Trophoblast cell (in vitro differentiated cells and primary cell): ENCODE results near the gene ERVV-1.
A peak's percentile ranks its signal among the peaks of the same experiment; 100 is the strongest.

Source experiments
- DNase-seq, 2 donors: peaks; one replicate each; pipeline ENCODE4 v3.0.0-alpha.2; 2016
- H2AFZ ChIP-seq: 2 replicates; pipeline ENCODE4 v1.6.1; 2013; ENCODE audit warnings: low read length, moderate library complexity, mild to moderate bottlenecking; ENCODE audit not compliant: insufficient read depth, poor library complexity
- H2AK5ac ChIP-seq: 2 replicates; pipeline ENCODE4 v1.6.1; 2013; ENCODE audit warnings: mild to moderate bottlenecking, low read length
- H2BK120ac ChIP-seq: 2 replicates; pipeline ENCODE4 v1.6.1; 2013; ENCODE audit warnings: low read length, mild to moderate bottlenecking, moderate library complexity; ENCODE audit not compliant: insufficient read depth, poor library complexity
- H2BK12ac ChIP-seq: 2 replicates; pipeline ENCODE4 v1.6.1; 2013; ENCODE audit warnings: mild to moderate bottlenecking, low read length, moderate library complexity
- H2BK5ac ChIP-seq: 2 replicates; pipeline ENCODE4 v1.6.1; 2013; ENCODE audit warnings: low read length, low read depth, moderate library complexity, mild to moderate bottlenecking; ENCODE audit not compliant: poor library complexity
- H3K14ac ChIP-seq: 2 replicates; pipeline ENCODE4 v1.6.1; 2013; ENCODE audit warnings: mild to moderate bottlenecking, low read length
- H3K18ac ChIP-seq: 2 replicates; pipeline ENCODE4 v1.6.1; 2013; ENCODE audit warnings: mild to moderate bottlenecking, low read length
- H3K23ac ChIP-seq: 2 replicates; pipeline ENCODE4 v1.6.1; 2013; ENCODE audit warnings: low read length
- H3K27ac ChIP-seq: 2 replicates; pipeline ENCODE4 v1.5.1; 2013; ENCODE audit warnings: low read depth, mild to moderate bottlenecking, inconsistent platforms, low read length, moderate library complexity
- H3K27me3 ChIP-seq: 2 replicates; pipeline ENCODE4 v1.6.1; 2013; ENCODE audit warnings: inconsistent platforms, mild to moderate bottlenecking, low read length, moderate library complexity; ENCODE audit not compliant: insufficient read depth
- H3K36me3 ChIP-seq, 2 experiments: 1 replicate in 1 of 2; 2 replicates in 1 of 2; pipeline ENCODE4 v1.6.1; 2013; ENCODE audit warnings: low read length in 2 of 2, mild to moderate bottlenecking in 2 of 2, moderate library complexity in 1 of 2; ENCODE audit not compliant: insufficient read depth in 2 of 2, control insufficient read depth in 1 of 2
- H3K4ac ChIP-seq: 2 replicates; pipeline ENCODE4 v1.6.1; 2013; ENCODE audit warnings: low read depth, mild to moderate bottlenecking, low read length, moderate library complexity
- H3K4me1 ChIP-seq, 2 experiments: 1 replicate in 1 of 2; 2 replicates in 1 of 2; pipeline ENCODE4 v1.6.1; 2013; ENCODE audit warnings: low read length in 2 of 2, mild to moderate bottlenecking in 2 of 2, moderate library complexity in 1 of 2; ENCODE audit not compliant: insufficient read depth in 2 of 2, control insufficient read depth in 1 of 2
- H3K4me2 ChIP-seq: 2 replicates; pipeline ENCODE4 v1.6.1; 2013; ENCODE audit warnings: inconsistent platforms, mild to moderate bottlenecking, low read length, moderate library complexity
- H3K4me3 ChIP-seq: 2 replicates; pipeline ENCODE4 v1.5.1; 2013; ENCODE audit warnings: mild to moderate bottlenecking, low read depth, low read length, inconsistent platforms
- H3K79me1 ChIP-seq: one replicate; pipeline ENCODE4 v1.6.1; 2013; ENCODE audit warnings: low read length
- H3K79me2 ChIP-seq: 2 replicates; pipeline ENCODE4 v1.6.1; 2013; ENCODE audit warnings: low read length, mild to moderate bottlenecking; ENCODE audit not compliant: control insufficient read depth, insufficient read depth, poor library complexity
- H3K9ac ChIP-seq: 2 replicates; pipeline ENCODE4 v1.6.1; 2013; ENCODE audit warnings: mild to moderate bottlenecking, low read length
- H3K9me3 ChIP-seq: 2 replicates; pipeline ENCODE4 v1.6.1; 2013; ENCODE audit warnings: low read depth, mild to moderate bottlenecking, control low read depth, inconsistent platforms, low read length; ENCODE audit not compliant: insufficient read depth
- H4K12ac ChIP-seq: 2 replicates; pipeline ENCODE4 v1.6.1; 2013; ENCODE audit warnings: low read depth, mild to moderate bottlenecking, low read length, moderate library complexity
- H4K8ac ChIP-seq: 2 replicates; pipeline ENCODE4 v1.6.1; 2013; ENCODE audit warnings: low read depth, mild to moderate bottlenecking, low read length, moderate library complexity
- H4K91ac ChIP-seq: one replicate; pipeline ENCODE4 v1.6.1; 2013; ENCODE audit warnings: low read depth, mild to moderate bottlenecking, low read length, moderate library complexity
- WGBS: extraction: QIAGEN DNeasy Blood & Tissue Kit; methylation state at CpG from one replicate; pipeline ENCODE4 v1.1.7; 2013; ENCODE audit warnings: missing lambda C conversion rate; ENCODE audit not compliant: insufficient read length, insufficient coverage; ENCODE audit errors: extremely low coverage; 5-methylcytosine and 5-hydroxymethylcytosine counted together

The ERVV-1 gene

GRCh38 chr19:53008061-53008778 lies 5.5 kb upstream of the ERVV-1 start:
- Histone ChIP-seq H3K27me3 (no peaks in the 10 kb centered on the region), H3K4me1 (peaks cover 19 to 36% of the 10 kb centered on the region in 2 experiments), H3K4me2 (peak overlapping the region; percentile 2), H3K14ac (peak overlapping the region; percentile 55), H3K79me2 (no peaks in the 10 kb centered on the region), H3K18ac (peak overlapping the region; percentile 56), H4K8ac (peak overlapping the region; percentile 21), H3K4ac (peak overlapping the region; percentile 0), H4K12ac (peak overlapping the region; percentile 21), H2BK12ac (peak overlapping the region; percentile 37), H2AFZ (no peak overlapping the region), H2AK5ac (peak overlapping the region; percentile 28), H4K91ac (peak overlapping the region; percentile 58), H2BK120ac (peak overlapping the region; percentile 59), H2BK5ac (peak overlapping the region; percentile 37), H3K23ac (no peak overlapping the region), H3K9me3 (no peaks in the 10 kb centered on the region), H3K36me3 (no peaks in the 10 kb centered on the region), H3K4me3 (peak overlapping the region; percentile 46), H3K27ac (peak overlapping the region; percentile 55), H3K9ac (no peak overlapping the region), H3K79me1 (peaks cover 31% of the 10 kb centered on the region)
- DNase-seq = peak; percentile 76 to 78
- WGBS = no CpG with 5 or more reads among the region's 25 CpGs

- peaks cover 15 to 23% of the 10 kb centered on the region in 2 experiments for H3K4me1 ChIP-seq
- no peak overlapping the region for H3K23ac ChIP-seq
- H4K12ac ChIP-seq = peak overlapping the region; percentile 71
- H3K4ac ChIP-seq = no peak overlapping the region
- peak overlapping the region; percentile 27 for H3K27ac ChIP-seq
- no peaks in the 10 kb centered on the region for H3K36me3 ChIP-seq
- no peak overlapping the region for H3K14ac ChIP-seq
- peak in 1 of 2 donors; percentile 20 for DNase-seq
- peak overlapping the region; percentile 1 for H3K4me2 ChIP-seq
- H4K8ac ChIP-seq = peak overlapping the region; percentile 59
- H2BK5ac ChIP-seq = peak overlapping the region; percentile 58
- peaks cover 22% of the 10 kb centered on the region for H3K79me1 ChIP-seq
- peak overlapping the region; percentile 40 for H3K18ac ChIP-seq
- no peak overlapping the region for H3K4me3 ChIP-seq
- no peaks in the 10 kb centered on the region for H3K9me3 ChIP-seq
- H4K91ac ChIP-seq = peak overlapping the region; percentile 43
- peak overlapping the region; percentile 61 for H2BK12ac ChIP-seq
- no peak overlapping the region for H2AFZ ChIP-seq
- peak overlapping the region; percentile 15 for H2AK5ac ChIP-seq
- no CpG with 5 or more reads among the region's 9 CpGs for WGBS
- no peak overlapping the region for H2BK120ac ChIP-seq
- no peak overlapping the region for H3K9ac ChIP-seq
- no peaks in the 10 kb centered on the region for H3K27me3 ChIP-seq
- H3K79me2 ChIP-seq = no peaks in the 10 kb centered on the region
Measured at GRCh38 chr19:53010494-53010893, 3.2 kb upstream of the ERVV-1 start.

- H3K4me2 ChIP-seq = no peak overlapping the region
- no peak overlapping the region for H3K4ac ChIP-seq
- no peak overlapping the region for H4K8ac ChIP-seq
- H2AK5ac ChIP-seq = no peak overlapping the region
- no peak overlapping the region for H4K91ac ChIP-seq
- no peak overlapping the region for H2BK5ac ChIP-seq
- no peaks in the 10 kb centered on the region for H3K79me2 ChIP-seq
- no peak overlapping the region for H3K14ac ChIP-seq
- H3K4me1 ChIP-seq = peaks cover 14 to 20% of the 10 kb centered on the region in 2 experiments
- H2BK12ac ChIP-seq = no peak overlapping the region
- H3K18ac ChIP-seq = no peak overlapping the region
- H4K12ac ChIP-seq = no peak overlapping the region
- peaks cover 3% of the 10 kb centered on the region for H3K9me3 ChIP-seq
- H3K36me3 ChIP-seq = no peaks in the 10 kb centered on the region
- no peak overlapping the region for H3K9ac ChIP-seq
- H3K27me3 ChIP-seq = no peaks in the 10 kb centered on the region
- DNase-seq = peak; percentile 87 to 95
- peaks cover 24% of the 10 kb centered on the region for H3K79me1 ChIP-seq
- H3K4me3 ChIP-seq = no peak overlapping the region
- no peak overlapping the region for H3K27ac ChIP-seq
- H3K23ac ChIP-seq = no peak overlapping the region
- no peak overlapping the region for H2BK120ac ChIP-seq
- no peak overlapping the region for H2AFZ ChIP-seq
- WGBS = no CpG with 5 or more reads among the region's 6 CpGs
Measured at GRCh38 chr19:53012006-53012405, 1.7 kb upstream of the ERVV-1 start.

GRCh38 chr19:53015159-53015558 lies 1.4 kb downstream of the ERVV-1 start:
- Histone ChIP-seq H3K4me2 (no peak overlapping the region), H4K91ac (no peak overlapping the region), H3K23ac (no peak overlapping the region), H3K36me3 (no peaks in the 10 kb centered on the region), H3K9ac (no peak overlapping the region), H2BK12ac (no peak overlapping the region), H3K27ac (no peak overlapping the region), H3K4me3 (no peak overlapping the region), H3K4me1 (peaks cover 3 to 5% of the 10 kb centered on the region in 2 experiments), H3K4ac (no peak overlapping the region), H2AK5ac (no peak overlapping the region), H2BK120ac (no peak overlapping the region), H2AFZ (no peak overlapping the region), H4K8ac (no peak overlapping the region), H4K12ac (no peak overlapping the region), H3K27me3 (no peaks in the 10 kb centered on the region), H3K18ac (no peak overlapping the region), H3K79me1 (peaks cover 10% of the 10 kb centered on the region), H3K14ac (no peak overlapping the region), H2BK5ac (no peak overlapping the region), H3K9me3 (peaks cover 3% of the 10 kb centered on the region), H3K79me2 (no peaks in the 10 kb centered on the region)
- DNase-seq = no peak
- no CpG with 5 or more reads among the region's 2 CpGs for WGBS
